K562 (cell line): ENCODE results near the gene FBLN2. TPM values are rescaled to one million over a fixed set of nuclear protein-coding genes. Genes with fewer than 3 reads are reported as not detected.

Experiments used
- ATAC-seq: fragments of 200-7000 bp; cut with Tn5 transposase; 3 replicates; pipeline ENCODE4 v1.9.1; 2020; ENCODE audit warnings: moderate library complexity
- BruUV-seq: library from RNA; stranded (reverse); fragments of 400-500 nt; replicated peaks from 2 replicates; lab custom pipeline; 2021; lab: Mats Ljungman, UMichigan
- CTCF ChIA-PET: fragments of 300-600 bp; formaldehyde crosslinking; extraction: SDS; loops from one replicate; lab custom pipeline; 2021; ENCODE audit warnings: low intra/inter-chr PET ratio; lab: Yijun Ruan, JAX
- POLR2A ChIA-PET: fragments of 300-600, 350-650 bp; sonication (Branson Sonifier 250); formaldehyde crosslinking; extraction: SDS; loops from one replicate; lab custom pipeline; 2021; ENCODE audit warnings: antibody characterized with exemption, inconsistent platforms; lab: Yijun Ruan, JAX
- DNase-seq, 4 experiments: peaks; one replicate each; pipeline versions ENCODE4 v3.0.0 to v3.0.0-alpha.2; 2011 to 2018; ENCODE audit warnings: low spot score in 3 of 4, mixed read lengths in 3 of 4; ENCODE audit errors: extremely low read depth in 1 of 4
- FAIRE-seq: peaks from 2 replicates; lab custom pipeline; 2011; peaks lifted over from hg19 to GRCh38; lab: Jason Lieb, UNC
- H2AFZ ChIP-seq: 2 replicates; pipeline ENCODE4 v1.6.0; 2011; ENCODE audit warnings: low read depth, low read length, control low read depth, inconsistent platforms
- H3K27ac ChIP-seq: fragments of 200-600 bp; 3 replicates; pipeline ENCODE4 v1.8.0; 2011; ENCODE audit warnings: low read depth, mild to moderate bottlenecking, control low read depth, inconsistent platforms, low read length, moderate library complexity, mixed read lengths; ENCODE audit errors: extremely low read depth
- H3K27me3 ChIP-seq, 2 experiments: fragments of 300-600 bp in 1 of 2; 2 replicates in 1 of 2; 3 replicates in 1 of 2; pipeline versions ENCODE4 v1.6.0 to v1.8.0; 2011; ENCODE audit warnings: inconsistent platforms in 2 of 2, low read length in 2 of 2, mild to moderate bottlenecking in 1 of 2, mixed read lengths in 1 of 2, moderate library complexity in 1 of 2; ENCODE audit not compliant: control insufficient read depth in 2 of 2, insufficient read depth in 2 of 2
- H3K36me3 ChIP-seq: fragments of 300-600 bp; 3 replicates; pipeline ENCODE4 v1.8.0; 2011; ENCODE audit warnings: mild to moderate bottlenecking, low read length, inconsistent platforms; ENCODE audit not compliant: control insufficient read depth, insufficient read depth
- H3K4me1 ChIP-seq, 2 experiments: fragments of 200-600 bp in 1 of 2; replicated peaks in 1 of 2; 2 replicates in 1 of 2; 3 replicates in 1 of 2; pipeline versions ENCODE4 v1.5.1 to v1.8.0; 2011; ENCODE audit warnings: inconsistent platforms in 2 of 2, low read length in 2 of 2, mild to moderate bottlenecking in 1 of 2, mixed read lengths in 1 of 2, moderate library complexity in 1 of 2; ENCODE audit not compliant: control insufficient read depth in 2 of 2, insufficient read depth in 2 of 2
- H3K4me2 ChIP-seq: 2 replicates; pipeline ENCODE4 v1.6.1; 2011; ENCODE audit warnings: low read length, control low read depth, inconsistent platforms, mixed read lengths; ENCODE audit not compliant: insufficient read depth
- H3K4me3 ChIP-seq: fragments of 200-600 bp; sonication (generic), shearing (Covaris generic); 2 replicates; pipeline ENCODE4 v1.5.1; 2016; ENCODE audit warnings: control low read depth, inconsistent platforms
- H3K79me2 ChIP-seq: fragments of 200-600 bp; 3 replicates; pipeline ENCODE4 v1.8.0; 2011; ENCODE audit warnings: low read length, inconsistent platforms; ENCODE audit not compliant: control insufficient read depth, insufficient read depth
- H3K9ac ChIP-seq, 2 experiments: 2 replicates each; pipeline versions ENCODE4 v1.6.0 to v1.6.1; 2011; ENCODE audit warnings: low read depth in 2 of 2, low read length in 2 of 2, control low read depth in 1 of 2, inconsistent platforms in 1 of 2, mild to moderate bottlenecking in 1 of 2, mixed read lengths in 1 of 2; ENCODE audit not compliant: insufficient read depth in 1 of 2
- H3K9me1 ChIP-seq: one replicate; pipeline ENCODE4 v1.6.0; 2011; ENCODE audit warnings: inconsistent platforms, mild to moderate bottlenecking, low read length, moderate library complexity; ENCODE audit not compliant: control insufficient read depth, insufficient read depth
- H3K9me3 ChIP-seq: replicated peaks from 2 replicates; pipeline ENCODE4 v1.5.1; 2011; ENCODE audit warnings: low read depth, low read length, inconsistent platforms; ENCODE audit not compliant: control insufficient read depth, insufficient read depth
- H4K20me1 ChIP-seq: replicated peaks from 2 replicates; pipeline ENCODE4 v1.6.1; 2011; ENCODE audit warnings: low read length, inconsistent platforms, mixed read lengths; ENCODE audit not compliant: control insufficient read depth, insufficient read depth
- ARID1B ChIP-seq: fragments of 450-650 bp; IDR thresholded peaks from 2 replicates; pipeline ENCODE4 v1.6.1; 2016; ENCODE audit warnings: antibody characterized with exemption, mild to moderate bottlenecking, inconsistent platforms
- DPF2 ChIP-seq: fragments of 450-650 bp; IDR thresholded peaks from 2 replicates; pipeline ENCODE4 v1.6.1; 2016
- HDAC2 ChIP-seq: fragments of 450-650 bp; IDR thresholded peaks from 2 replicates; pipeline ENCODE4 v1.6.1; 2016; ENCODE audit warnings: mild to moderate bottlenecking
- JUND ChIP-seq, 2 experiments: IDR thresholded peaks; 2 replicates in 1 of 2; 3 replicates in 1 of 2; pipeline ENCODE4 v1.6.1; 2011; ENCODE audit warnings: borderline replicate concordance in 2 of 2, low read depth in 2 of 2, low read length in 2 of 2, improper control_type of control experiment in 1 of 2, missing biosample characterization in 1 of 2, missing genetic modification characterization in 1 of 2, missing genetic modification reagents in 1 of 2
- NCOA6 ChIP-seq: fragments of 450-650 bp; IDR thresholded peaks from 2 replicates; pipeline ENCODE4 v1.6.1; 2017; ENCODE audit warnings: mild to moderate bottlenecking
- NFE2 ChIP-seq: IDR thresholded peaks from 2 replicates; pipeline ENCODE4 v1.6.1; 2014; ENCODE audit warnings: antibody characterized with exemption, low read depth
- RAD21 ChIP-seq, 2 experiments: fragments of 250-450 bp in 1 of 2; fragments of 450-650 bp in 1 of 2; sonication (Bioruptor Pico) in 1 of 2; formaldehyde crosslinking in 1 of 2; IDR thresholded peaks in 1 of 2; conservative IDR thresholded peaks in 1 of 2; 2 replicates each; pipeline versions ENCODE4 v1.4.0 to v1.8.0; 2020 to 2022; ENCODE audit warnings: mild to moderate bottlenecking in 2 of 2, moderate library complexity in 1 of 2
- RBBP5 ChIP-seq: fragments of 200-600 bp; sonication (generic); IDR thresholded peaks from 2 replicates; pipeline ENCODE4 v1.6.1; 2012; ENCODE audit warnings: borderline replicate concordance, mild to moderate bottlenecking, low read length, control low read depth, inconsistent platforms; ENCODE audit not compliant: insufficient read depth, poor library complexity, severe bottlenecking
- SMAD1 ChIP-seq: fragments of 150-350 bp; IDR thresholded peaks from 2 replicates; pipeline ENCODE4 v1.6.1; 2014; ENCODE audit warnings: low read length, low read depth; ENCODE audit not compliant: partially characterized antibody
- SMAD4 ChIP-seq: fragments of 250-450 bp; sonication (Bioruptor Pico); conservative IDR thresholded peaks from 2 replicates; pipeline ENCODE4 v1.8.0; 2021; ENCODE audit warnings: inconsistent platforms, mild to moderate bottlenecking, moderate library complexity
- SMARCA5 ChIP-seq: fragments of 450-650 bp; IDR thresholded peaks from 2 replicates; pipeline ENCODE4 v1.6.1; 2016
- VEZF1 ChIP-seq: fragments of 200-800 bp; sonication (Bioruptor generic); IDR thresholded peaks from 2 replicates; pipeline ENCODE4 v1.6.1; 2017; ENCODE audit warnings: missing genetic modification characterization, missing compliant biosample characterization
- ZNF77 ChIP-seq: fragments of 250-450 bp; sonication (Bioruptor Pico); IDR thresholded peaks from 2 replicates; pipeline ENCODE4 v1.5.0; 2020
- WGBS: fragments of 100-300 bp; shearing (Covaris generic); methylation state at CpG from one replicate; pipeline ENCODE4 v1.1.6; 2016; ENCODE audit warnings: low coverage, mixed read lengths; ENCODE audit not compliant: insufficient coverage; ENCODE audit errors: missing lambda C conversion rate; 5-methylcytosine and 5-hydroxymethylcytosine counted together
- in situ Hi-C: fragments of 300-500 bp; cut with MboI; formaldehyde crosslinking; loops from 4 replicates; pipeline ENCODE4 v1.15.0; 2018; ENCODE audit warnings: inconsistent platforms, mixed read lengths
- intact Hi-C: fragments of 100-400 bp; cut with micrococcal nuclease; formaldehyde crosslinking; loops from 2 replicates; pipeline ENCODE4 v1.14.2; 2022
- polyA plus RNA-seq, 8 experiments: library from polyadenylated mRNA; depleted of rRNA in 4 of 8; stranded (reverse) in 5 of 8; unstranded in 3 of 8; fragments of >200 nt; fragmentation: Nextera tagmentation in 2 of 8; fragmentation: Illumina TruSeq in 1 of 8; extraction: Ambion mirVana in 2 of 8; extraction: Trizol in 1 of 8; gene quantifications; 2 replicates each; pipeline versions ENCODE4 v1.2.1 to v1.2.3, GENCODE V29; 2011 to 2014; ENCODE audit warnings: inconsistent platforms in 1 of 8, missing spikeins in 1 of 8
- total RNA-seq, 7 experiments: library from RNA; depleted of rRNA in 6 of 7; stranded (reverse); fragments of >200 nt in 6 of 7; fragmentation: Illumina TruSeq in 2 of 7; extraction: Trizol in 2 of 7; gene quantifications; 2 replicates each; pipeline versions ENCODE4 v1.2.1 to v1.2.3, GENCODE V29; 2011 to 2021; ENCODE audit warnings: low replicate concordance in 1 of 7

FBLN2 gene
- total and polyA plus RNA-seq, 9 of the 15 experiments (the other 6 are each of a cell fraction or from before 2014, with no cell fraction given) = 0.03 to 0.10 (median 0.04) TPM; not detected in 6

- H3K36me3 ChIP-seq = no peaks in the 10 kb centered on the region
- H3K9me3 ChIP-seq = no peaks in the 10 kb centered on the region
- no TSS peak for BruUV-seq
- H3K4me3 ChIP-seq = no peak overlapping the region
- peaks cover 24 to 65% of the 10 kb centered on the region in 2 experiments; a peak in 4 of 5 replicates for H3K4me1 ChIP-seq
- intact Hi-C loops = no loop called here
- peak; percentile 86 for ATAC-seq
- H3K9ac ChIP-seq = peak overlapping the region in 1 of 2 experiments; percentile 81; a peak in 2 of 4 replicates
- H4K20me1 ChIP-seq = peaks cover 9% of the 10 kb centered on the region
- 3% methylated on average over 17 of the region's 18 CpGs for WGBS
- H3K4me2 ChIP-seq = peak overlapping the region; percentile 69
- DNase-seq = peak; percentile 84 to 87 (median 86)
- H3K9me1 ChIP-seq = peaks cover 9% of the 10 kb centered on the region
- H3K79me2 ChIP-seq = no peaks in the 10 kb centered on the region
- POLR2A ChIA-PET = interaction anchor here (0.5 to 1.2 kb wide), 6 partner anchors 9 to 93 kb away, joined by 3 to 6 read pairs (median 4); no protein-coding TSS in a partner anchor
- CTCF ChIA-PET = interaction anchor here (0.7 kb wide), 1 partner anchor 63 kb away, joined by 3 read pairs; no protein-coding TSS in a partner anchor
- peaks cover 4 to 28% of the 10 kb centered on the region in 2 experiments; a peak in 4 of 5 replicates for H3K27me3 ChIP-seq
- peak overlapping the region; percentile 69 for H2AFZ ChIP-seq
- H3K27ac ChIP-seq = peak overlapping the region; percentile 41
- in situ Hi-C loops = no loop called here
- peak; percentile 96 for FAIRE-seq
- TF ChIP-seq HDAC2 = peak; percentile 33; the same call in 1 of the 2 replicates
- no peak for TF ChIP-seq ZNF77
- TF ChIP-seq NFE2 = peak; percentile 73; the same call in 1 of the 2 replicates
- TF ChIP-seq NCOA6 = no peak
- peak; percentile 69 for TF ChIP-seq ARID1B
- peak; percentile 51 for TF ChIP-seq RBBP5
- peak; percentile 89 for TF ChIP-seq DPF2
- TF ChIP-seq SMARCA5 = 0 out of 2 replicates have a peak, but pooled peaks have one; percentile 25
- TF ChIP-seq RAD21 (CRISPR knock-in tag; conservative IDR thresholded peaks at IDR 0.05 in 1 of 2, IDR thresholded peaks at IDR 0.05 in 1 of 2) = no peak
- peak; percentile 17 for TF ChIP-seq SMAD1
- peak; percentile 45 for TF ChIP-seq VEZF1
- 0 out of 2 replicates have a peak, but pooled peaks have one; percentile 34 for TF ChIP-seq SMAD4
- peak; percentile 92 for TF ChIP-seq JUND (IDR thresholded peaks at IDR 0.05; ENCODE audit: borderline replicate concordance, low read depth, low read length)
- peak; percentile 95 for TF ChIP-seq JUND (tag; IDR thresholded peaks at IDR 0.05; ENCODE audit: borderline replicate concordance, low read depth, low read length)
Observed at GRCh38 chr3:13574798-13575451, 26.0 kb downstream of the FBLN2 start.
